ENCODE data around the gene CHAF1A.

The CHAF1A gene

DNA sequence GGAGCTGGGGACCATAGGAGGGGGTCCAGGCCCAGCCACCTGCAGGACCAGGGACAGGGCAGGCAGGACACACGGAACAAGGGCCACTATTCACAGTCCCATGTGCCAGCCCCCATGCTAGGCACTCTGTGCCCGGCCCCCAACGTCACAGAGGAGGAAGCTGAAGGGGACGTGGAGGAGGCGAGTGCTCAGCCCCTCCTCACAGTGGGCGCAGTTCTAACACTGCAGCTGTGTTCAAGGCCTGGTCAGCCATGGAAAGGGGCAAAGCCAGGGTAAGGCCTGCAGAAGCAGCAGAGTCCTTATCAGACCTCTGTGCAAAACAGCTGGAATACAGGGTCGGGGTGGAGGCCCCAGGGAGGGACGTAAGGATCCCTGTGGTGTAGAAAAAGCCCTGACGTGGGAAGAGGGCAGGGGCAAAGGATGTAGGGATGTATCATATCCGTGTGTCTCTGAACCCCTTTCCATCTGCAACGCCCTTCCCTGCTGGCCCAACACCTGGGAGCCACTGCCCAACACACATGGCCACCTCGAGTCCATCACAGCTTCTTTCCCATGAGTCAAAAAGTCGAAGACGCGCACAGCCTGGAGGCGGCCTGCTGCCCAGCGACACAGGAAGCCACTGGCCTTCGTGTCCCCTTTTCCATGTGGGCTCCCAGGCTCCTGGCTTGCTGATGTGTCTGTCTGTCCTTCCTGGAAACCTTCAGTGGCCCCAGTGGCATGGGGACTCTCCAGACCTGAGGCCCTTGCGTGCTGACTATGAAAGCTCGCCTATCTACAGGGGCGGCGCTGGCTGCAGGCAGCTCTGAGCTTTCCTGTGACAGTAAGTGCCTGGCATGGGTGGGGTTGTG is 30.1 kb upstream of the CHAF1A start:
- TF ChIP-seq, protein P1, sequence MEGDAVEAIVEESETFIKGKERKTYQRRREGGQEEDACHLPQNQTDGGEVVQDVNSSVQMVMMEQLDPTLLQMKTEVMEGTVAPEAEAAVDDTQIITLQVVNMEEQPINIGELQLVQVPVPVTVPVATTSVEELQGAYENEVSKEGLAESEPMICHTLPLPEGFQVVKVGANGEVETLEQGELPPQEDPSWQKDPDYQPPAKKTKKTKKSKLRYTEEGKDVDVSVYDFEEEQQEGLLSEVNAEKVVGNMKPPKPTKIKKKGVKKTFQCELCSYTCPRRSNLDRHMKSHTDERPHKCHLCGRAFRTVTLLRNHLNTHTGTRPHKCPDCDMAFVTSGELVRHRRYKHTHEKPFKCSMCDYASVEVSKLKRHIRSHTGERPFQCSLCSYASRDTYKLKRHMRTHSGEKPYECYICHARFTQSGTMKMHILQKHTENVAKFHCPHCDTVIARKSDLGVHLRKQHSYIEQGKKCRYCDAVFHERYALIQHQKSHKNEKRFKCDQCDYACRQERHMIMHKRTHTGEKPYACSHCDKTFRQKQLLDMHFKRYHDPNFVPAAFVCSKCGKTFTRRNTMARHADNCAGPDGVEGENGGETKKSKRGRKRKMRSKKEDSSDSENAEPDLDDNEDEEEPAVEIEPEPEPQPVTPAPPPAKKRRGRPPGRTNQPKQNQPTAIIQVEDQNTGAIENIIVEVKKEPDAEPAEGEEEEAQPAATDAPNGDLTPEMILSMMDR (IDR thresholded peaks at IDR 0.05; ENCODE audit: extremely low read depth, missing control alignments): no peak
- DNase-seq (ENCODE audit: low spot score): no peak

DNA sequence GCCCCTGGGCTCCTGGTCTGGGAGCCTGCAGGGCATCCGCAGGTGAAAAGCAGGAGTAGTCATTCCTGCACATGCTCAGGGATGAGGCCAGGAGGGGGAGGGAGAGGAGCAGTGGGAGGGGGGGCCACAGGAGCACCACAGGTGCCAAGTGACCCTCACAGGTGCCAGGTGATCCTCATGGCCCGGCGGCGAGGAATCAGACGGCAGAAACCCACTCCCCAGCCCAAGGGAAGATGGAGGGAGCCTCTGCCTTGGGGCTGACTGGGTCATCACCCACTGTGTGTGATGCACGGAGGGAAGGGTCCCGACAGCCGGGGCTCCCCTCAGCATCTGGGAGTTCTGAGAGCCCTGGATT is 29.4 kb upstream of the CHAF1A start:
- no peak for DNase-seq (ENCODE audit: low spot score)
- TF ChIP-seq, protein P1 (IDR thresholded peaks at IDR 0.05; ENCODE audit: extremely low read depth, missing control alignments): no peak

DNA sequence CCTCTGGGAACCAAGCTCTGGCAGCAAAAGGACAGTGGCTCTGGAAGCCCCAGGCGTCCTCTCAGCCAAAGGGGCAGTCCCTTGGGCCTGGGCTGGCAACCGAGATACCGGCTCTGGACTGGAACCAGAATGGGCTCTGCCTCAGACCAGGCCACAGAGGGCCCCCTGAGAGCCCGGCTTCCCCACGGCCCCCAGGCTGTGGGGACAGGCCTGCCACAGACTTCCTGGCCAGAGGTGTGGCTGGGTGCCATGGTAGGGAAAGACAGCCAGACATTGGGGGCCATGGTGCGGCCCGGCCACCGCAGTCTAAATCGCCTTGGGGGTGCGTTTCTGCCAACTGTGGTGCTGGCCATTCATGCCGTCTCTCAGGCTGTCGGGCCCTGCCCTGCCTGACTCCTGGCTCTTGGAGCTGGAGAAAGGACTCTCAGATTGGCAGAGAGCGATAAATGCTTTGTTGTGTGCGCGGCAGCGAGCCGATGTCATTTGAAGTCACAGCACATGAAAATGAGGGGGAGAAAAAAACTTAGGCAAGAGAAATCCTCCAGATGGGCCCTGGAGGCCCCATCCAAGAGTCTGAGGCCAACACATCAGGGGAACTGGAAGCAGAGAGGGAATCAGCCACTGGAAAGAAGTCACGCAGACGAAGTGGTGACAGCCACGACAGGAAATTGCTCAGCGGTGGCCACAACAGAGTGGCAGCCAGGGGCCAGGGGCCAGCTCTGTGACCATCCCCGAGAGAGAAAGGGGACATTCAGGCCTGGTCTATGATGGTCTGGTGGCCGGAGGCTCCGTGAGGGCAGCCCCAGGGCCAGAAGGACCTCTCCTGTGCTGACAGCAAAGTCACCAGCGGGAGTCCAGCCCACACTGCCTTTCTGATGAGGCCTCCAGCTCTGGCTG is 28.6 kb upstream of the CHAF1A start:
- no peak for DNase-seq (ENCODE audit: low spot score)
- TF ChIP-seq, protein P1 (IDR thresholded peaks at IDR 0.05; ENCODE audit: extremely low read depth, missing control alignments): no peak

DNA sequence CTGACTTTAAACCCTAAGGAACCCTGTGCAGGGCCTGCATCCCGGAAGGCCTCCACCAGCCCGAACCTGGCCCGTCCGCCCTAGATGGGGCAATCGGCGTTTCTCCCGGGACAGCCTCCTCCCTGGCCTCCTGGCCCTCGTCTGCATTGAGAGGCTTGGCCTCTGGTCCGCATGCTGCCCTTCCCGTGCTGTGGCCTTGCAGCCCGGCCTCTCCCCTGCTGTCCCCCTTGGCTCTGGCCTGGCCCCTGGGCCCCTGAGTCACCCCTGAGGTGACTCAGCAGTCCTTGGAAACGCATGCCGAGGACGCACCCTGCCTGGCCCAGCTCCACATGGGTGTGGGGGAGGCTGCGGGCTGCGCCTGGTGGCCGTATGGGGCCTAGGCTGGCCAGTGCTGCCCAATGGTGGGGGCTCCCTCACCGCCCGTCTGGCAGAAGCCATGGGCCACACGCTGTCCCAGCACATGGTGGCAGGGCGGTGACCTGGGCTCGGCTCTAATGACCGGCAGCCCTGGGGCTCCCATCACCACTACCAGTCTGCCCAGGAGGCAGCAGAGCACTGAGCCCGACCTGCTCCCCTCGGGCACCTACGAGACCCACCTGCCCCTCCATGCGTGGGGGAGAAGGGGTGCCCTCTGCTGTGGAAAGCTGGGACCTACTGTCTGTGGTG is 27.8 kb upstream of the CHAF1A start:
- TF ChIP-seq, protein P1 (IDR thresholded peaks at IDR 0.05; ENCODE audit: extremely low read depth, missing control alignments): no peak
- DNase-seq (ENCODE audit: low spot score): no peak

DNA sequence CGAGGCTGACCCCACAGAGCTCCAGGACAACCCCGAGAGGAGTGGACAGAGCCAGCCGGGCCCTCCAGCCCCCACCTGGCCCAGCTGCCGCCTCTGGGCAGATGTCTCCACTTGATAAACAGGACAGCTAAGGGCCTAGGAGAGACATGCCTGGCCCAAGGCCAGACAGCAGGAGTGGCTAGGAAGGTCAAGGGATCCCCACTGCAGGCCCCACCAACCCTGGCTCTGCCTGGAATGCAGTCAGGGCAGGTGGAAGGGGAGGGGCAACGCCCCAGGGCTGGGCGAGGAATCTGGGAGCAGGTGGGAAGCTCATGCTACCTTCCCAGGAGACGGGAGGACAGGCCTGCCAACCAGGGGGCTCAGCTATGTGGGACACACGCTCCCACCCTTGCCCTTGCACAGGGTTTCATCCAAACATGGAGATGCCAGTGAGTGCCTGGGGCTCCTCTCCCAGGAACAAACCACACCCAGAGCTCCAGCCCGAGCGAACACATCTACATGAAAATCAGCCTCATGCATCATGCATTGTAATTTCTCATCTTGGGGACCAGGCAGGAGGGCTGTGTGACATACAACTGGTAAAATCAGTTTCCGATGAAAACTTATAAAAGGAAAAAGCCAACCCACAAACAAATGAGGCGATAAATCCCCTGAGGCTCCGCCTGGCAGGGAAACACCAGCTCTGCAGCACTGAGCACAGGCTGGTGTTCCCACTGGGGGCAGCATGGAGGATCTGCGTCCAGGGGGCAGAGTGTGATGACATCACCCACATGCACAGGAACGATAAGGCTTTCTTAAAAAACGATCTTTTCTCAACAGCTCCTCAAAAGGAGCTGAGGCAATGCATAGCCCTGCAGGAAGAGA is 27.0 kb upstream of the CHAF1A start:
- DNase-seq (ENCODE audit: low spot score): peak; percentile 60
- TF ChIP-seq, protein P1 (IDR thresholded peaks at IDR 0.05; ENCODE audit: extremely low read depth, missing control alignments): peak; percentile 54

DNA sequence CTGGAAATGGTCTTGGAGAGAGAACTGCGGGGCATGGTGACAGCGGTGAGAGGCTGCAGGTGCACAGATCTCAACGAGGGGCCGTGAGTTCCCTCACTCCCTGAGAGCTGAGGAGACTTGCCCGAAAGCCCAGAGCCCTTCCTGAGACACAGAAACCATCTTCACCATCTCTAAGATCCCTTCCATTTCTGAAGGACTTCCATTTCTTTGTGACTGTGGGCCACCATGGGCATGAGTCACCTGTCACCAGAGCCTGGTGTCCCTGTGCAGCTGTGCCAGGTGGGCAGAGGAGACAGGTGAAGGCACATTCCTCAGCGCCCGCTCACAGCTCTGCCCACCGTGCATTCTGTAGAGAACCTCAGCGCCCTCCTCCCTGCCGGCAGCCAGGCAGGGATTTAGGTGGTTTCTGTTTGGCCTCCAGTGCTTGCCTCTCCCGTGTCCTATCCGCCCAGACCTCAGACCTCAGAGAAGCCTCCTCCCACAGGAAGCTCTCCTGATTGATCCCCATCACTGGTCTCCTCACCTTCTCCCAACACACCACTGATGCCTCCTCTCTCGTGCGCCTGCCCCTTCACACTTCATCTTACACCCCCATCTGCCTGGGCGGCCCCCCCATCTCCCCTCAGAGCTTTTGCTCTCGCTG is 26.3 kb upstream of the CHAF1A start:
- no peak for DNase-seq (ENCODE audit: low spot score)
- TF ChIP-seq, protein P1 (IDR thresholded peaks at IDR 0.05; ENCODE audit: extremely low read depth, missing control alignments): no peak
